NCI-H1436 treated with DMSO at 0.1 percent for 48 hours (cell line): ENCODE data around the gene LGALS9.
"Not testable (repeated sequence)": the region's sequence is repeated elsewhere in the genome, so short reads cannot be mapped to it uniquely, and the experiment has no call there.

Experiments
- DNase-seq: peaks from one replicate; lab custom pipeline; 2025; lab: John Stamatoyannopoulos, UW

LGALS9 gene

GRCh38 chr17:27654136-27654535, 23.1 kb downstream of the LGALS9 start:
- no peak for DNase-seq

GRCh38 chr17:27654654-27655524, 23.9 kb downstream of the LGALS9 start:
- DNase-seq: no peak

DNA sequence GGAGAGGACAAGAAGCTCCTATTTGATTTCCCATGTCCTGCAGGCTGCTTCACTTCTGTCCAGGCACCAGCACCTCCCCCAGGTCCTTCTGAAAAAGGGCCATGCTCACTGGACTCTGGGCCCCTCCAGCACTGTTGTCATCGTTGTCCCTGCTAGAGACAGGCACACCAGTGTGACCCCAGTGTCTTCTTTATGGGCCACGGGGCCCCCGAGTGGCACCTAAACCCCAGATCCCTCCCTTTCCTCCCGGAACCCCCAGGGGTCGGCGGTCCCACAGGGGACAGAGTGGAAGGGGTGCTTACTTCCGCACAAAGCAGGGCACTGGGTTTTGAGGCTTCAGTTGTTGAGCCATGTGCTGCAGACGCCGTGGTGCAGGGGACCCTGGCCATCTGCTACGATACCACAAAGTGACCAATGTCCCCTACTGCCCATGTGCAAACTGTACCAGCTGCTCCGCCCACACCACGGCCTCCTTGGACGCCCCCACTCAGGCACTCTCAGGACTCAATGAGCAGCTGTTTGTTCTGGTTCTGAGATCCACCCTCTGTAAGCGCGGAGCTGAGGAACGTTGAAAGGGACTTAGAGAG, 24.6 kb downstream of the LGALS9 start:
- DNase-seq: not testable (repeated sequence)

GRCh38 chr17:27656620-27657019, 25.6 kb downstream of the LGALS9 start:
- DNase-seq: not testable (repeated sequence)

GRCh38 chr17:27657620-27658019, 26.6 kb downstream of the LGALS9 start:
- DNase-seq: no peak

DNA sequence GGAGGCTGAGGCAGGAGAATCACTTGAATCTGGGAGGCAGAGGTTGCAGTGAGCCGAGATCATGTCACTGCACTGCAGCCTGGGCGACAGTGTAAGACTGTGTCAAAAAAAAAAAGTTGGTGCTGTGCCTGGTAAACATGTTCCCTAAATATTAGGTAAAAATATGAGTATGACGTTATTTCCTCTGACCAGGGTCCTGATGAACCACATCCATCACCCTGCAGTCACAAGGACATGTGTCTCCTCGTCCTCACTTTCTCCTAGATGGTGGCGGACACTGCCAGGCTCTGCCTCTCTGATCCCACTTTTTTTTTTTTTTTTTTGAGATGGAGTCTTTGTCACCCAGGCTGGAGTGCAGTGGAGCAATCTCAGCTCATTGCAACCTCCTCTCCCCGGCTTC, 28.7 kb downstream of the LGALS9 start:
- DNase-seq: no peak

DNA sequence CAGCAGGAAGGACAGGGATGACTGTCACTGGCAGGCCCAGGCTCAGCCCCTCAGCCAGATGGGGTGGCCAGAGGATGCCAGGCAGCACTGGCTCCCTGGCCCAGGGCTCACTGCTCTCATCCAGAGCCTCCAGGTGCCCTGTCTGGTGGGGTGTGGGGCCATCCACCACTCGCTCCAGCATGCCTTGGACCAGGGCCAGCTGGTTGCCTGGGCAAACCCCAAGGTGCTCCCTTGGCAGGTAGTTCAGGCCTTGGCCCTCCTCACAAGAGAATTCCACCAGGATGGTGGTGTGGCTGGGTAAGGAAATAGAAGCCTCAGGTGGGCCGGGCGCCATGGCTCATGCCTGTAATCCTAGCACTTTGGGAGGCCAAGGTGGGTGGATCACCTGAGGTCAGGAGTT, 29.4 kb downstream of the LGALS9 start:
- no peak for DNase-seq

GRCh38 chr17:27663936-27664605, 33.1 kb downstream of the LGALS9 start:
- no peak for DNase-seq

GRCh38 chr17:27664606-27664965, 33.6 kb downstream of the LGALS9 start:
- no peak for DNase-seq

DNA sequence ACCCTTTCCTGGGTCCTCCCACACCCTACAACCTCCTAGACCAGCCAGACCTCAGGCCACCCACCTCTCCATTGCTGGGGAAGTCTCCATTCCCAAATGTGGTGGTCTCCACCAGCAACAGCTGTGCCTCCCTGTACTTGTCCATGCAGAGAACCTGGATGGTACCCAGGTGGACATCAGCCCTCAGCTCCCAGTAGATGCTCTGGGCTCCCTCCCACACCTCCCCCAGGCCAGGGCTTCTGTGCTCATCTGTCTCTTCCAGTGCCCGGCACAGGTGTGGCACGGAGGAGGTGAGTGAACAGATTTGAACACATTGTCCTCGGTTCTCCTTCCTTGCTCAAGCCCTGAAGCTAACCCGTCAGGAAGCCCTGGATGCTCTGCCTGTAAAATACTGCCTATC, 34.6 kb downstream of the LGALS9 start:
- DNase-seq: no peak

DNA sequence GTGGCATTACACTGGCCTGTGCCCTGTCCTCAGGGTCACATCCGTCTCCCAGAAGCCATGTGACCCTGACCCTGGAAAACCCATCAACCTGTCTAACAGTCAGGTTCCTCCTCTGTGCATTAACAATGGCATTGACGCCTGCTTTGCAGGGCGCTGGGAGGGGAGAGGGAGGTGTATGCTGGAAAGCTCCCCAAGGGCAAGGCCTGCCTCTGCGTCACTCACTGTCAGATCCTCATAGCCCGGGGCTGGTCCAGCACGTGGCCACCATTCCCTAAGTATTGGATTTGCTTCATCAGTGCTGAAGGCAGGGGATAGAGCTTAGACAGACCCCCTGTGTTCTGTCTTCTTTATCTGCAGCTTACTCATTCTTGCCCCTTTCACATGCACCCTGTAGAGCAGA, 35.3 kb downstream of the LGALS9 start:
- not testable (repeated sequence) for DNase-seq

- DNase-seq: no peak
These were observed 36.0 kb downstream of the LGALS9 start for GRCh38 chr17:27666831-27667560.

DNA sequence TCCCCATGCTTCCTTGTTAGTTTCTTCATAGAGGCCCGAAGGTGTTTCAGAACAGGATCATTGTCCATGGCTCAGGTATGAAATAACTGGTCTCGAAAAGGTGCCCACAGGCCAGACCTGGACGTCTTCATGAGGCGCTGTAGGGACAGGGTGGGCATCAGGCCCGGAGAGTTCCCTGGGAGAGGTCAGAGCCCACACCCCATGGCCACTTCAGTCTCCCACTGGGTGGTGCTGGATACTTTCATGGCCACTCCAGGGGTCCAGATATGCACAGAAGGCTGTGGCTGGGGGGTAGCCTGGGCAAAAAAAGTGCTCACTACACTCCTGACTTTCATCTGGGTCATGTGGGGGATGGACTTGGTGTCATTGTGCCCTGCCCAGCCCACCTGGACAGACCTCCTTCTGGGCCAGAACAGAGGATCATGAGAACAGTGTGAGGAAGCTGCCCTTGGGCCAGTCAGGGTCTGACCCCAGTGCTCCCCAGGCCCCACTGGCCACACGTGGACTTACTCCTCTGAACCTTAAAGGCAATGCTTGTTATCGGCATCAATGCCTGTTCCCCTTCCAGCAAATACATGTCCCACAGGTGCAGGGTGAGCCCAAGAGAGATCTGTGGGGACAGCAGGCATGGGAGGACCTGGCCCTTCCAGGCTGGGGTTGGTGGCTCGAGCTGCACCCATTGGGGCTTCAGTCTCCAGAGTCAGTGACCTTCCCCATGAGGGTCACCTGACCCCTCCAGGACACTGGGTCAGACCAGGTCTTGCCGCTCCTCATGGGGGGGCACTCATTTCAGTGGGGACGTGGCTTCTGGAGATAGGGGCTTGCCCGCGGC, 36.9 kb downstream of the LGALS9 start:
- DNase-seq: no peak

- DNase-seq: no peak
These were observed 37.5 kb downstream of the LGALS9 start for GRCh38 chr17:27668488-27668823.

- DNase-seq: no peak
These were observed 38.1 kb downstream of the LGALS9 start for GRCh38 chr17:27669136-27669535.

GRCh38 chr17:27669850-27670249, 38.9 kb downstream of the LGALS9 start:
- no peak for DNase-seq

GRCh38 chr17:27670791-27671590, 40.0 kb downstream of the LGALS9 start:
- DNase-seq: no peak

DNA sequence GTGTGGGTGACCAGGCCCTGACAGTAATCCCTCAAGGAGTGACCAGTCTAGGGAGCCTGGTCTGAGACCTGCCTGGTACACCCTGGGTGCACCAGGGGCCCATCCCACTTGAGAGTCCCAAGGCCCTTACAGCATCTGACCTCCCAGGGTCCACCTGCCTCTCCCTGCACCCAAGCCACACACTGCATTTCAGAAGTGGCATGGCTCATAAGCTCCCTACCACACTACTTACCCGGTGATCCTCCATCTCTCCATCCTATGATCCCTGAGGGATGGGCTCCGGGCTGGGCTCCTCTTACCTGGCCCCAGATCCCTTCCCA, 40.6 kb downstream of the LGALS9 start:
- DNase-seq: no peak

GRCh38 chr17:27671977-27672480, 41.0 kb downstream of the LGALS9 start:
- DNase-seq: not testable (repeated sequence)

- DNase-seq: no peak
These were observed 43.3 kb downstream of the LGALS9 start for GRCh38 chr17:27674335-27674734.

GRCh38 chr17:27677191-27677590, 46.2 kb downstream of the LGALS9 start:
- no peak for DNase-seq
